Vagina (tissue), 2 donors: ENCODE data around the gene ITPR3.

Experiments
- POLR2A ChIP-seq, 2 donors: fragments of 450-650 bp; IDR thresholded peaks; one replicate each; pipeline ENCODE4 v1.6.1; 2017; ENCODE audit warnings: antibody characterized with exemption in 2 of 2, mild to moderate bottlenecking in 2 of 2, moderate library complexity in 2 of 2
- TF ChIP-seq, protein P1 (sequence below), 3 experiments: fragments of 450-650 bp in 2 of 3; fragments of 200-600 bp in 1 of 3; sonication (generic) in 1 of 3; IDR thresholded peaks; one replicate each; pipeline ENCODE4 v1.5.1; 2017 to 2019; ENCODE audit warnings: antibody characterized with exemption in 3 of 3, mild to moderate bottlenecking in 2 of 3, moderate library complexity in 2 of 3

DNA sequence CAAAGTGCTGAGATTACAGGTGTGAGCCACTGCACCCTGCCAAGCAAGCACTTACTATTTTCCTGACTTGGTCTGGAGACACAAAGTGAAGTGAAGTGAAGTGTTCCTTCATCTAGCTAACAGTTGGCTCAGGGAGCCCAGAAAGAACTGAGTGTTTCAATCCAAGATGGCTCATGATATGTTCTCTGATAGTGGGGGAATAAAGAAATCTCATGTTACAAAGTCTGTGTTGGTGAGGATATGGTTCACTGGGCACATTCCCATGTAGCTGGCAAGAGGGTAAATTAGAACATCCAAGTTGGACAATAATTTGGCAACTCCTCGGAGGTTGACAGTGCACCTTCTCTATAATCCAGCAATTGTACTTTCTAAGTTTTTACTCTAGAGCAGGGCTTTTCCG, 5.0 kb upstream of the ITPR3 start:
- TF ChIP-seq POLR2A (IDR thresholded peaks at IDR 0.05) = no peak
- TF ChIP-seq, protein P1, sequence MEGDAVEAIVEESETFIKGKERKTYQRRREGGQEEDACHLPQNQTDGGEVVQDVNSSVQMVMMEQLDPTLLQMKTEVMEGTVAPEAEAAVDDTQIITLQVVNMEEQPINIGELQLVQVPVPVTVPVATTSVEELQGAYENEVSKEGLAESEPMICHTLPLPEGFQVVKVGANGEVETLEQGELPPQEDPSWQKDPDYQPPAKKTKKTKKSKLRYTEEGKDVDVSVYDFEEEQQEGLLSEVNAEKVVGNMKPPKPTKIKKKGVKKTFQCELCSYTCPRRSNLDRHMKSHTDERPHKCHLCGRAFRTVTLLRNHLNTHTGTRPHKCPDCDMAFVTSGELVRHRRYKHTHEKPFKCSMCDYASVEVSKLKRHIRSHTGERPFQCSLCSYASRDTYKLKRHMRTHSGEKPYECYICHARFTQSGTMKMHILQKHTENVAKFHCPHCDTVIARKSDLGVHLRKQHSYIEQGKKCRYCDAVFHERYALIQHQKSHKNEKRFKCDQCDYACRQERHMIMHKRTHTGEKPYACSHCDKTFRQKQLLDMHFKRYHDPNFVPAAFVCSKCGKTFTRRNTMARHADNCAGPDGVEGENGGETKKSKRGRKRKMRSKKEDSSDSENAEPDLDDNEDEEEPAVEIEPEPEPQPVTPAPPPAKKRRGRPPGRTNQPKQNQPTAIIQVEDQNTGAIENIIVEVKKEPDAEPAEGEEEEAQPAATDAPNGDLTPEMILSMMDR (IDR thresholded peaks at IDR 0.05) = no peak
